Left lobe of liver (tissue), 2 donors: ENCODE measurements around the gene LSP1. TPM values are rescaled to one million over a fixed set of nuclear protein-coding genes. Genes with fewer than 3 reads are reported as not detected.

Source experiments
- ATAC-seq: fragments of 200-7000 bp; cut with Tn5 transposase; one replicate; pipeline ENCODE4 v1.9.1; 2020; ENCODE audit warnings: mild to moderate bottlenecking, moderate library complexity
- DNase-seq: peaks from one replicate; pipeline ENCODE4 v3.0.0-alpha.2; 2020; ENCODE audit warnings: low spot score
- total RNA-seq: library from RNA; stranded (reverse); gene quantifications from one replicate; pipeline ENCODE4 v1.2.1, GENCODE V29; 2021
- donor health status: DM: no; HTN: no; CAD: no; lungs with moderate emphysema.
- donor health status: DM: no; HTN: yes; CAD: no.

LSP1 gene
- total RNA-seq, 1 donor from 2014 or later: 3.6 TPM

DNA sequence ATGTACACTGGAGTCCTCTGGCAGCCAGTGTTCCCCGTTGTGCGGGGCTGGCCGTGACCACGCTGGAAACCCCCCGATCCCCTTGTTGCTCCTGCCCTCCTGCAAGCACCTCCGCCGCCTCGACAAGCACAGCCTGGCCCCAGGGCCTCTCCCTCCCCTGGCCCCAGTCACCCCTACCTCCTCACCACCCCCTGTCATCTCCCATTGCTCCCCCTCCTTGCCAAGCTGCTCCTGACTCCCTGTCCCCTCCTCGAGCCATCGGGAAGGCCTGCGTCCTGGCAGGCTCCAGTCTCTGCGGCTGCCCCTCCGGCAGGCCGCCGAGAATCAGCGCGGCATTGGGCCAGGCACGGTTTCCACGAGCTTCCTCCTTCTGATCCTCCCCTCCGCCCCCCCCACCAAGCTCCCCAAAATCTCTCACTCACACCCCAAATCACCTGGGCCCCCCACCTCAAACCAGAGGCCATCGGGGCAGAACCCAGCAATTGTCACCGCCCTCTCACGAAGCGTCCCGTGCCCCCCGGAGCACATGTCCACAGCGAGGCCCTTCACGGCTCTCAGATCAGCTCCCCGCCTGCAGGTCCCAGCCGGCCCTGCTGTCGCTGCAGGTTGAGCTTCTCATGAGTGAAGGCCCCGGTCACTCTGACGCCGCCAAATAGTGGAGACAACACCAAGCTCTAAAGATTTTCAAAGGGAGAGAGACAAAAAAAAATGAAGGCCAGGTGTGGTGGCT lies 5.7 kb upstream of the LSP1 start:
- DNase-seq (no peak), ATAC-seq (no peak)

DNA sequence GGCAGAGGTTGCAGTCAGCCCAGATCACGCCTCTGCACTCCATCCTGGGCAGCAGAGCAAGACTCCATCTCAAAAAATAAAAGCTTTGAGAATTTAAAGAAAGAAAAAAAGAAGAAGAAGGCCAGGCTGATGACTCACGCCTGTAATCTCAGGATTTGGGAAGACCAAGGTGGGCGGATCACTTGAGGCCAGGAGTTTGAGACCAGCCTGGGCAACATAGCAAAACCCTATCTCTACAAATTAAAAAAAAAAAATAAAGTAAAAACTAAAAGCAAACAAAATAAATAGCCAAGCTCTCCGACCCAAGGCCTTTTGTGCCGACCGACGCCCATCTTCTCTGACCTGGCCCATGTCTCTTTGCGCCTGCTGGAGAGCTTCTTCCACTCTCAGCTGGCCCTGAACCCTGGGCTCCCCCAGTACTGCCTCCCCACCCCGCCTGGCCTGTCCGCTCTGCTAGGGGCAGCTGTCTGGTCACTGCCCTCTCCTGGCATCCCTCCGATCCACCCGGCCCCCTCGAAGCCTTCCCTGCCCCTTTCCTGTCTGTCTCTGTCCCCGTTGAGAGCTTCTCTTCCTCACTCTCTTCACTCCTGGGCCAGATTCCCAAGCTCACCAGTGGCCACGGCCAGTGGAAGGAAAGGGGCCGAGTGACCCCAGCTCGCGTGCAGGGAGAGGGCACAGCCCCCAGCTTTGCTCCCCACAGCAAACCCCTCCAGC lies 4.8 kb upstream of the LSP1 start:
- DNase-seq (no peak), ATAC-seq (no peak)

DNA sequence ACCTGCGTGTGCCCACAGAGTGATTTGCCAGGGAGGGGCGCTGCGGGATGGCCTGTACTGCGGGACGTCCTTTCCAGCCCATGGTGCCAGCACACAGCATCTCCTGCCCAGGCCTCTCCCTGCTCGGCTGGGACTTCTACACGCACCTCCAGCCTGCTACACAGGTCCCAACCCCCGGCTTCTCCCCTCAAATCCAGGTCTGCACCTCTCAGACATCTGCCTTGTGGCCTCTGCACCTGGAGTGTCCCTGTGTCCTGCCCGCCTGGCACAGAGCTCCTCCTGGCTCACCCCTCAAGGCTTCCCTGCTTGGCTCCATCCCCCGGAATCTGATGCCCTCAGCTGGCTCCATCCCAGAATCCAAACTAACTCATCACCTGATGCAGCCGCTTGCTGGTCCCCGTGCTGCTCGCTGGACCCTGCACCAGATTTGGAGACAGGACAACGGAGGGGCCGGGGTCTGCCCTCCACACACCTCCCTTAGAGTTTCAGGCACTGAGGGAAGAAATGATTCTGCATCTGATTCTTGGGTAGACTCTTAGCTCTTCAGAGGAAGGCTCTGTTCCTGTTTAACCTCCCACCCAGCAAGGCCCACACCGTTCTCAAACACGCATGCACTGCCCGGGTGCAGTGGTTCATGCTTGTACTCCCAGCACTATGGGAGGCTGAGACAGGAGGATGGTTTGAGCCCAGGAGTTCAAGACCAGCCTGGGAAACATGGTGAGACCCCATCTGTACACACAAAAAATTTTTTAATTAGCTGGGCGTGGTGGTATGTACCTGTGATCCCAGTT lies 4.0 kb upstream of the LSP1 start:
- no peak for DNase-seq

DNA sequence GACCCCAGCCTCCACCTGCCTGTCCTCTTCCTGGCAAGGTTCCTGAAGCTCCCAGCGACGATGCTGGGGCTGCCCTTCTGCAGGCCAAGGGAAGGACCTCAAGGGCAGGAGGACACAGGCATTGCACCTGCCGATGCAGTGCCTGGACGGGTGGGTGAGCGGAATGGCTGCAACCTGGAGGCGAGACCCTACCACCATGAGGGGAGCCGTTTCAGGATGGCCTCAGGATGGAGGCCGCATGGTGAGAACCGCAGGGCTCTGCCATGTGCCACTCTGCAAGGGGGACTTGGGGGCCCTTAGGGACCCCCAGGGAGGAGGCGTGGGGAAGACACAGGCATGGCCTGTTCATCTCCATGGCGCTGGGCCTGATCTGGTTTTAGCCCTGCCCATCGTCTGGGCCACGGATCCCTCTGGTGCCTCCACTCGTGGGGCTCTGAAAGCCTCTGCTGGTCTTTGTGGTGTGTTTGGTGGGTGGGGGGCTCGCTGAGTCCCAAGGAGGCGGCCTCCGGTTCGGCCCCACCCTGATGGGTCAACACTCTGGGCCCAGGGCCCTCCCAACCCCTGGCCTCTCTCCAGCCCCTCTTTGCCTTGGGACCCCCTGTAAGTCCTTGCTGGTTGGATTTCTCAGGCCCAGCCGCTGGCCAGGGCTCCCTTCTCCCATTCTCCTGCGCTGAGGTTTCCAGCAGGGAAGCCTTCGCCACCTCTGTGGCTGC lies 1.3 kb upstream of the LSP1 start:
- ATAC-seq (no peak), DNase-seq (no peak)

More for the DNA sequence above, 4.0 kb upstream of the LSP1 start:
- ATAC-seq: no peak

DNA sequence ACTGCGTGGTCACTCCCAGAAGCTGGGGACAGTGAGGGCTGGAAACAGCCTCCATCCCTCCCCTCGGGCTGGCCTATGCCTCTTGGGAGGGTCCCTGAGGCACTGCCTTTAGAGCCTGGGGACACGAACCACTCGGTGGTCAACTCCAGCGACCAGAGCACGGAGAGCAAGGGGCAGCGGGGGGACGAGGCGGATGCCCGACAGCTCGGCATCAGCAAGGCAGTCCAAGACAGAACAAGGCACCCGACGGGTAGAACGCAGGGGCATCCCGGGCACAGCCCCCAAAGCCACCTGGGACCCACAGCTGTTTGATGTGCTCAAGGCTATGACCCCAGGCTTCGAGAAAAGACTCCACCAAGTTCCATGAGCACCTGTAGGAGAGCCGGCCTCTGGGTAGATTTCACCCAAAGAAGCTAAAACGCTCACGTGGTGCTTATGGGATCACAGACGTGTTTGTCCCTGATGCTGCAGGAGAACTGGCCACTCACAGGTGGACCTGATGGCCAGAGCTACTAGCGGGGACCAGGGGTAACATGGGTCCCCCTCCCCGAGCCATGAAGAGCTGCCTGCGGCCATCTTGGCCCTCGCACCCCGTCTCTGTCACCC lies 510 bp upstream of the LSP1 start:
- DNase-seq: no peak
- no peak for ATAC-seq

DNA sequence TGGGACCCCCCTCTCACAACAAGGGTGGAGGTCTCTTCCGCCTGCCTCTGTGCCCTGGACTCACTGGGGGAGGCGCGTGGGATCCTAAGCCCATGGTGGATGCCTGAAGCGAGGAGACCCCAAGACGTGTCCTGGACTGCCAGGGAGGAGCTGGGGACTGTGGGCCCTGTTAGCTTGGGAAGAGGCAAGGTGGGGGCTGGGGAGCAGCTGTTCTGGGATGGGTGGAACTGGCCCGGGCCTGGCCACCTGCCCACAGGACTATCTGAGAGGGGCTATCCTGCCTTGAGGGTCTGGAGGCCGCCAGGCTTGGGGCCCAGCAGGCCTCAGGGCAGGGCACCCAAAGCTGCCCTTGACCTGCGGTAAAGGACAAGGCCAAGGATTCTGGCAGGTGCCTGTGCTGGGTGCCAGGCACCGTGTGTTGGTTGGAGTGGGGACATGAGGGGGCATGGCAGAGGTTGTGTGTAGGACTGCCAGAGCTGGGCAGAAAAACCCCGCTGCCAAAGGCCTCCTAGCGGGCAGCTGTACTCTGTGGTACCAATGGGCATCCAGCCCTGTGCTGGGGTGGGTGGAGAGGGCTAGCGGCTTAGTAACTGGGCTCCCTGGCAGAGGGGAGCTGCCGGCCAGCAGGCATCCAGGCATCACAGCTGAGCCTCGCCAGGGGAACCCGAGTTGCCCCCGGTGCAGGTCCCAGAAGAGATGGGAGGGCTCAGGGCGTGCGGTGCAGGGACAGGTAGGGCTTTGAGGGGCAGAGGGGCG lies 670 bp downstream of the LSP1 start:
- DNase-seq (no peak), ATAC-seq (no peak)

DNA sequence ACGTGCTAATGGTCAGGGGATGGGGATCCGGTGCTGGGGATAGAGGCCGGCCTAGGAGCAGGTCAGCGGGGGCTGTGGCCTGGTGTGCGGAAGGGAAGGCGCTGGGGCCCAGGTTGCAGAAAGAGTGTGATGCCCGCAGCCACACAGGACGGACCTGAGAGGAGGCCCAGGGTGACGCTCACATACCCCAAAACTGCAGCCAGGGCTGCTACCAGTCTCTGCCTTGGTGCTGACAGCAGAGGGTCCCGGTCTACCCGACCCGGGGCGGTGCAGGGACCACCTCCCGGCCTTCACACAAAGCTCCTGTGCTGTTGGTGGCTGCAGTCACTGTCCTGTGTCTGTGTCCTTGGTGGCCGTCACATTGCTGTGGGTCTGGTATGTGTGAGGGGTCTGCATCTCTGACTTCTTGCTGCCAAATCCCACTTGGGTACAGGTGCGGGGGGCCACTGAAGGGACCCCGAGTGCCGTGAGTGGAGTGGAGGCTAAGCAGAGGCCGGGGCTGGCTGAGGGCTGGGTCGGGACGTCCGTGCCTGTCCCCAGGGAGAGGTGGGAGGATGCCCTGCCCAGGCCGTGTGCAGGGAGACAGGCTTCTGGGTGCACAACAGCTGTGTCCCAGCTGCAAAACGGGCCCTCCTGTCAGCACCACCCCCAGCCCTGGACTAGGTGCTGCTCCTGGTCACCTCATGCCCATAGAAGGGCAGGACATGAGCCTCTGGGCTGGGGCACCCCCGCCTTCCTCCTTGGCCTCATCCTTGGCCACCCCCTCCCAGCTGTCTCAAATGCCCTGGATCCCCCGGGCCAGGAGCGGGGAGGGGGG lies 1.5 kb downstream of the LSP1 start:
- DNase-seq (no peak), ATAC-seq (no peak)

DNA sequence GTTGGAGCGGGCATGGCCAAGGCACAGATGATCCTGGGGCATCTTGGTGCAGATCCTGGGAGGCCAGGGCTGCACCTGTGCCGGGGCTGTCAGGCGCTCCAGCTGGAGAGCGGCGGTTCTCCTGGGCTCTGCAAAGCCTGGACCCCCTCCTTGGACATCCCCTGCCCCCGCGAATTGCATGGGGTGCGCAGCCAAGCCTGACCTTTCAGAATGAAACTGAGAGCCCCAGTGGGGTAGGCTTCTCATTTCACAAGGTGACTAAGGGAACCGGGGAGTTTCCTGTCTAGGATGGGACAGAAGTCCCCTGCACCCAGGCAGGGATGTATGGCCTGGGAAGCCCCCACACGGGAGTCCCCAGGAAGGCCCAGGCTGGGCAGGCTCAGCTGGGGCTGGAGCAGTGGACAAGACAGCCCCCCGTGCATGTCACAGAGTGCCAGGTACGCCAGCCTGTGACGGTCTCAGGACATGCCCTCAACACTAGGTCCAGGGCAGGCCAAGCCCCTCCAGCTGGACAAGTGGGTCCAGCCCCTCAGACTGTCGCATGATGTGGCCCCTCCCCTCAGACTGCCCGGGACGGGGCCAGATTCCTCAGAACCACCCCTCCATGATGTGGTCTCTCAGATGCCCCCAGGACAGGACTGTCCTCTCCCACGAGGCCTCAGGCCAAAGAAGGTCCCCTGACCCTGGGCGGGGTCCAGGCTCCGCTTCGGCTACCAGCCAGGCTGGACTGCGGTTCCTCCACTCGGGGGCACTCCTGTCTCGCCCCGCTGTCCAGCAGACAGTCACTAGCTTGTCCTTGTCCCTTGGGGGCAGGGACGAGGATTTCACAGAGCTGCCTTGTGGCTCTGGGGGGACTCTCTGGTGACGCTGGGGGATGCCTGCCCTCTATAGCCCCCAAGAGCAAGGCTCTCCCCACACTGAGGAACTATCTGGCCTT lies 2.3 kb downstream of the LSP1 start:
- no peak for DNase-seq
- ATAC-seq: no peak

DNA sequence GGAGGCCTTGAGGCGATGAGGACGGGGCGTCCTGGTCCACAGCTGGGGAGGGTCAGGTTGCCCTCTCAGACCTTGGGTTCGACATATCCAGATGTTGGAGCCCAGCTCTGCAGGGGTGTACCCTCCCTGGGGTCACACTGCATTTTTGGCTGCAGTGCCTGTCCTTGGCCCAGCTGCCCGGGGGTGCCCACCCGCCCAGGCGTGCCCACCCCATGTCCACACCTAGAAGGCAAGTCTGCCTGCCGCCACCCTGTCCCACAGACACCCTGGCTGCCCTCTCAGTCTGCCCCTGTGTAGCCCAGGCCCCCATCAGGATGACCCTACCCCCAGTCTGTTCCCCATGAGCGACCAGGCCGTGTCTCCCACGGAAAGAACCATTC lies 3.0 kb downstream of the LSP1 start:
- DNase-seq (no peak), ATAC-seq (no peak)

DNA sequence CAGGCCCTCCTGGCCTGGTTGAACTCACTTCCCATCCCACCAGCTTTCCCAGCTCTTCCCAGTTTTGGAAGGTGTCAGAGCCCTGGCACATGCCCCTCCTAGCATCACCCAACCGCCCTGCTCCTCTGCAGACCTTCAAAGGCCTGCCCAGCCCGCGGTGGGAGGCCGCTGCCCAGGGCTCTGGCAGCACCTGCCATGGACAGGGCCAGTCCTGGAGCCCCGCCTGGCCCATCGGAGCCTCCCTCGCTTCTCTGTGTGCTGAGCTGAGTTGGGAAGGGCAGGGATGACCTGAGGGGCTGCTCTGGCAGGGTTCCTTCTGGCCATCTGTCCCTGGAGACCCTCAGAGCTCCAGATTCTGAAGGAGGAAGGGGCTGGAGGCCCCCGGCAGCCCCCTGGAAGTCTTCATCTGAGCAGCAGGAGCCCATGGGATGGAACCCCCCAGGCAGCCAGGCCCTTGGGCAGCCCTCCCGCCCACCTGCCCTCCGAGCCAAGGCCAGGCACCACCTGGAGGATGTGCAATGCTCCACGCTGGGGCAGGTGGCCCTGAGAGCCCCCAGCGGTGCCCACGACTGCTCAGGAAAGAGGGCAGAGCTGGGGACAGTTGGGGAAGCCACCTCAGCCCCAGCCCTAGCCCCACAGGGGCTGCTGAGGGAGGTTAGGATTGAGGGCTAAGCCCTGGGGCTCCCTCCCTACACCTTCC lies 3.6 kb downstream of the LSP1 start:
- DNase-seq (no peak), ATAC-seq (no peak)

DNA sequence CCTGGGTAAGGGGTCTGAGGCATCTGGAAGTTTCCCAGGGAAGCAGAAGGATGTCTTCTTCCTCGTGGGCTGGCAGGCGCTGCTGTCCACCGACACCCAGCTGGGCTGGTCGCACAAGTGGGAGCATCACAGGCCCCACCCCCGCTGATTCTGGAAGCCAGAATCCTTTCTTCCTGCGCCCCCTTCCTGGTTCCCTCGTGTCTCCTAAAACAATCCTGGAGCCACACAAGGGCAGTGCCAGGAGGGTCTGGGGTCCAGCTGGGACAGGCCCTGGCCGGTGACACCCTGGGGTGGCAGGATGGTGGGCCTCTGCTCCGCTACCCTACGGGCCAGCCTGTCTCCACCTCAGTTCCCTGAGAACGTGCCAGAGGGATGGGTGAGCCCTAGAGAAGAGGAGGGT lies 4.2 kb downstream of the LSP1 start:
- DNase-seq (no peak), ATAC-seq (no peak)

DNA sequence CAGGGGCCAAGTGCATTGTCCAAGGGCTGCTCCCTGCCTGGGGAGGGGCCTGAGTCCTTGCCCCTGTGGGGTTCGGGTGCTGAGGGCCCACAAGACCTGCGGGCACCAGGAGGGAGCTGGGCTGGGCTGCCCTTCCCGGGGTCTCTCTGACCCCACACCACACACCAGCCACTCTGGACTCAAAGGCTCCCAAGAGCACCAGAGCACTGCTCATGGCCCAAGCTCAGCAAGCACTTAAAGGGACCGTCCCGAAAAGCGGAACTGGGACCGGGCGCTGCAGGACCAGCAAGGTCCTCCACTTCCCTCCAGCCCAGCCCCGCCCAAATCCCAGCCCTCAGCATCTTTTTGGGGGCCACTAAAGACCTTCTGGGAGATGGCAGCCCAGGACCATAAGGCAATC lies 5.3 kb downstream of the LSP1 start:
- DNase-seq (no peak), ATAC-seq (peak; percentile 32)

DNA sequence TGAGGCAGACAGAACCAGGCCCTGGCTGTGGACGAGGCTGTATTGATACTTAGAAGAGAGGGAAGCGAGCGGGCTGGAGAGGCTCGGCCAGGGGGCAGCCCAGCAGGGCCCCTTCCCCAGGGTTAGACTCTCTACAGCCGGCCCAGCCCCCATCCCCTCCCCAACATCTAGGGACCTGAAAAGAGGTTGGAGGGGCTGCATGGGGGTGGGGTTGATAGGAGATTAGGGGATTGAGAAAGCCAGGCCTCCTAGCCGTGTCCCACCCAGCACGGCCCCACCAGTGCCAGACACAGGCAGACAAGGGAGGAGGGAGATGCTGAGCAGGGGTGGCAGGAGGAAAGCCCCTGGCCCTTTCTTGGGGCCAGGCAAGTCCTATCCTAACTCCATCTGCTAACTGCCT lies 5.7 kb downstream of the LSP1 start:
- ATAC-seq (no peak), DNase-seq (no peak)

DNA sequence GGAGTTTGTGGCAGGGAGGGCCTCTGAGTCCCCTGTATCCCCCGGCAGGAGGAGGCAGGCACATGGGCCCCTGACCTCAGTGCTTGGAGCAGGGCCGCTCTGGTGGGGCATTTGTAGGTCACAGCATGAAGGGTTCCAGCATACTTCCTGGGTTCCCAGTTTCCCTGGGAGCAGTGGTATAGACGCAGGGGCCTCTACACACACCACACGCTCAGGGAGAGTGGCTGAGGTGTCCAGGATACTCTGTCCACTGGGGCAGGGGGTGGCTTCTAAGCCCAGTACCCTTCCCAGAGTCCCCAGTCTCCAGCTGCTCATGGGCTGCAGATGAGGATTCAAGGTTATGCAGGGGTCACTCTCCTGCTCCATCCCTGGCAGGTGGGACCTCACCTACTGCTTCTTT lies 6.1 kb downstream of the LSP1 start:
- ATAC-seq: no peak
- DNase-seq: no peak

DNA sequence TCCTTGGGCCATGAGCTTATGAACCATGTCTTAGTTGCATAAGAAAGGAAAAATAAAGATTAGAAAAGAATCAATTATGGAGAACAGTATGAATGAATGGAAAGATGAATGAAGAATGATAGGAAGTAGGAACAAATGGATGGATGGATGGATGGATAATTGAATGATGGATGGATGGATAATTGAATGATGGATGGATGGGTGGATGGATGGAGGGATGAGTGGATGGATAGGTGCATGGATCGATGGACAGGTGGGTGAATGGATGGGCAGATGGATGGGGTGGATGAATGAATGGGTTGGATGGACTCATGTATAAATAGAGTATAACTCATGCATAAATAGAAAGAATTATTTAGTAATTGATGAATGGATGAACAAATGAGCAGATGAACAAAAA lies 7.2 kb downstream of the LSP1 start:
- ATAC-seq (no peak), DNase-seq (no peak)

DNA sequence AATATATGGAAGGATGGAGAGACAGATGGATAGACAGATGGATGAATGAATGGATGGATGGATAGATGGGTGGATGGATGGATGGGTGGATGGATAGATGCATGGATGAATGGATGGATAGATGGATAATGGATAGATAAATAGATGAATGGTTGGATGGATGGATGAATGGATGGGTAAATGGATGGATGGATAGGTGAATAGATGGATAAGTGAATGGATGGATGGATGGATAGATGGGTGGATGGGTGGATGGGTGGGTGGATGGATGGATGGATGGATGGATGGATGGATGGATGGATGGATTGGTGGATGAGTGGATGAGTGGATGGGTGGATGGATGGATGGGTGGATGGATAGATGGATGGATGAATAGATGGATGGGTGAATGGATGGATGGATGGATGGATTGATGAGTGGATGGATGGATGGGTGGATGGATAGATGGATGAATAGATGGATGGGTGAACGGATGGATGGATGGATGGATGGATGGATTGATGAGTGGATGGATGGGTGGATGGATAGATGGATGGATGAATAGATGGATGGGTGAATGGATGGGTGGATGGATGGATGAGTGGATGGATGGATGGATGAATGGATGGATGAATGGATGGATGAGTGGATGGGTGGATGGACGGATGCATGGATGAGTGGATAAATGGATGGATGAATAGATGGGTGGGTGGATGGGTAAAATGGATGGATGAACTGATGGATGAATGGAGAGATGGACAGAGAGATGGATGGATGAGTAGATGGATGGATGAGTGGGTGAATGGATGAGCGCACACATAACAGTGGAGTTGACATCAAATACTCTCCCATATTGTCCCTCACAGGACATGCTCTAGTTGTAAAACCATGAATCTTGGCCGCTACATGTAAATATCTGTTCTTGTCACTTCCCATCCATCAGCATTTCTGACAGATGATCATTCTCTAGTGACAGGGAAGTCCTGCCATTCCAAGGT lies 8.8 kb downstream of the LSP1 start:
- DNase-seq: no peak

More for the DNA sequence above, 8.8 kb downstream of the LSP1 start:
- ATAC-seq: no peak
